H9 (cell line): ENCODE results near the gene TRPM3. TPM values are rescaled to one million over a fixed set of nuclear protein-coding genes. Genes with fewer than 3 reads are reported as not detected.

ENCODE experiments used
- DNase-seq: peaks from one replicate; pipeline ENCODE4 v3.0.0-alpha.2; 2017
- H2AFZ ChIP-seq: one replicate; pipeline ENCODE4 v1.6.1; 2013; ENCODE audit warnings: mild to moderate bottlenecking, low read length, control low read depth, moderate library complexity
- H2AK5ac ChIP-seq: 2 replicates; pipeline ENCODE4 v1.6.1; 2013; ENCODE audit warnings: low read length, control low read depth, mixed read lengths; ENCODE audit not compliant: insufficient read length
- H2BK120ac ChIP-seq: one replicate; pipeline ENCODE4 v1.6.1; 2013; ENCODE audit warnings: low read depth, mild to moderate bottlenecking, low read length, control low read depth, inconsistent platforms; ENCODE audit not compliant: poor library complexity, severe bottlenecking
- H2BK12ac ChIP-seq: 2 replicates; pipeline ENCODE4 v1.6.1; 2013; ENCODE audit warnings: low read length, control low read depth, mixed read lengths, low read depth; ENCODE audit not compliant: insufficient read length
- H2BK15ac ChIP-seq: 2 replicates; pipeline ENCODE4 v1.6.1; 2013; ENCODE audit warnings: low read depth, low read length, control low read depth
- H2BK20ac ChIP-seq: one replicate; pipeline ENCODE4 v1.6.1; 2013; ENCODE audit warnings: low read depth, mild to moderate bottlenecking, low read length, control low read depth, inconsistent platforms; ENCODE audit not compliant: poor library complexity, severe bottlenecking
- H2BK5ac ChIP-seq: 2 replicates; pipeline ENCODE4 v1.6.1; 2013; ENCODE audit warnings: low read length, control low read depth, mixed read lengths; ENCODE audit not compliant: insufficient read length
- H3K14ac ChIP-seq: 2 replicates; pipeline ENCODE4 v1.6.1; 2013; ENCODE audit warnings: low read length, control low read depth; ENCODE audit not compliant: insufficient read depth
- H3K18ac ChIP-seq: 2 replicates; pipeline ENCODE4 v1.6.1; 2013; ENCODE audit warnings: low read depth, mild to moderate bottlenecking, mixed read lengths, low read length, control low read depth; ENCODE audit not compliant: insufficient read length
- H3K23ac ChIP-seq: 2 replicates; pipeline ENCODE4 v1.6.1; 2013; ENCODE audit warnings: low read length, control low read depth, mixed read lengths, low read depth; ENCODE audit not compliant: insufficient read length
- H3K23me2 ChIP-seq: 2 replicates; pipeline ENCODE4 v1.6.1; 2013; ENCODE audit warnings: low read depth, mild to moderate bottlenecking, mixed read lengths, low read length, control low read depth; ENCODE audit not compliant: insufficient read length, poor library complexity, severe bottlenecking
- H3K27ac ChIP-seq: 2 replicates; pipeline ENCODE4 v1.5.1; 2013; ENCODE audit warnings: low read length, control low read depth, mixed read lengths, low read depth; ENCODE audit not compliant: insufficient read length
- H3K27me3 ChIP-seq: 2 replicates; pipeline ENCODE4 v1.6.1; 2013; ENCODE audit warnings: low read length, control low read depth, inconsistent platforms; ENCODE audit not compliant: insufficient read depth
- H3K4ac ChIP-seq: 2 replicates; pipeline ENCODE4 v1.6.1; 2013; ENCODE audit warnings: low read depth, mild to moderate bottlenecking, control low read depth, inconsistent platforms, low read length, moderate library complexity
- H3K4me1 ChIP-seq: 2 replicates; pipeline ENCODE4 v1.6.1; 2013; ENCODE audit warnings: low read length, control low read depth, inconsistent platforms; ENCODE audit not compliant: insufficient read depth
- H3K4me2 ChIP-seq: 2 replicates; pipeline ENCODE4 v1.6.1; 2013; ENCODE audit warnings: low read length, control low read depth, mixed read lengths; ENCODE audit not compliant: insufficient read length, insufficient read depth
- H3K56ac ChIP-seq: 2 replicates; pipeline ENCODE4 v1.6.1; 2013; ENCODE audit warnings: low read depth, mild to moderate bottlenecking, mixed read lengths, low read length, control low read depth; ENCODE audit not compliant: insufficient read length
- H3K79me1 ChIP-seq: 2 replicates; pipeline ENCODE4 v1.6.1; 2013; ENCODE audit warnings: low read depth, mild to moderate bottlenecking, moderate library complexity, low read length, control low read depth, inconsistent platforms; ENCODE audit not compliant: insufficient read depth, poor library complexity, severe bottlenecking
- H3K79me2 ChIP-seq: 2 replicates; pipeline ENCODE4 v1.6.1; 2013; ENCODE audit warnings: low read length, control low read depth, inconsistent platforms; ENCODE audit not compliant: insufficient read depth
- H3K9ac ChIP-seq: 2 replicates; pipeline ENCODE4 v1.6.1; 2013; ENCODE audit warnings: low read length, control low read depth, mixed read lengths; ENCODE audit not compliant: insufficient read length; ENCODE audit errors: extremely low read depth
- H3K9me3 ChIP-seq: one replicate; pipeline ENCODE4 v1.6.1; 2013; ENCODE audit warnings: low read depth, low read length, inconsistent platforms; ENCODE audit not compliant: control insufficient read depth
- H3T11ph ChIP-seq: one replicate; pipeline ENCODE4 v1.6.1; 2013; ENCODE audit warnings: mild to moderate bottlenecking, low read length, control low read depth, inconsistent platforms
- H4K20me1 ChIP-seq: one replicate; pipeline ENCODE4 v1.6.1; 2013; ENCODE audit not compliant: control insufficient read depth, insufficient read length, insufficient read depth
- H4K5ac ChIP-seq: 2 replicates; pipeline ENCODE4 v1.6.1; 2013; ENCODE audit warnings: low read depth, mild to moderate bottlenecking, mixed read lengths, low read length, control low read depth; ENCODE audit not compliant: insufficient read length
- H4K8ac ChIP-seq: replicated peaks from 2 replicates; pipeline ENCODE4 v1.6.1; 2013; ENCODE audit warnings: low read length, control low read depth, mixed read lengths, low read depth; ENCODE audit not compliant: insufficient read length
- H4K91ac ChIP-seq: 2 replicates; pipeline ENCODE4 v1.6.1; 2013; ENCODE audit warnings: low read depth, mild to moderate bottlenecking, moderate library complexity, mixed read lengths, low read length, control low read depth; ENCODE audit not compliant: insufficient read length
- H3K27ac Mint-ChIP-seq, 3 experiments: 2 replicates in 2 of 3; 3 replicates in 1 of 3; pipeline ENCODE4 v1.8.0; 2020 to 2021; ENCODE audit warnings: mixed read lengths in 3 of 3, mild to moderate bottlenecking in 1 of 3, moderate library complexity in 1 of 3
- H3K27me3 Mint-ChIP-seq: 2 replicates; pipeline ENCODE4 v1.8.0; 2021; ENCODE audit warnings: low read depth, mild to moderate bottlenecking, moderate library complexity, mixed read lengths
- H3K36me3 Mint-ChIP-seq, 3 experiments: 2 replicates in 2 of 3; 3 replicates in 1 of 3; pipeline ENCODE4 v1.8.0; 2020 to 2021; ENCODE audit warnings: low read depth in 3 of 3, mixed read lengths in 3 of 3; ENCODE audit not compliant: insufficient read depth in 1 of 3
- H3K4me1 Mint-ChIP-seq, 2 experiments: 2 replicates each; pipeline ENCODE4 v1.8.0; 2020; ENCODE audit warnings: mixed read lengths in 2 of 2
- H3K4me3 Mint-ChIP-seq, 2 experiments: 2 replicates in 1 of 2; 3 replicates in 1 of 2; pipeline ENCODE4 v1.8.0; 2020 to 2021; ENCODE audit warnings: mild to moderate bottlenecking in 2 of 2, mixed read lengths in 2 of 2, moderate library complexity in 1 of 2
- H3K9me3 Mint-ChIP-seq, 2 experiments: 2 replicates in 1 of 2; 3 replicates in 1 of 2; pipeline ENCODE4 v1.8.0; 2020; ENCODE audit warnings: mild to moderate bottlenecking in 2 of 2, mixed read lengths in 2 of 2, moderate library complexity in 1 of 2
- CTCF ChIP-seq: fragments of 200-600 bp; sonication (generic); conservative IDR thresholded peaks from 3 replicates; pipeline ENCODE4 v1.8.0; 2021; ENCODE audit warnings: antibody characterized with exemption, mild to moderate bottlenecking
- WGBS: extraction: QIAGEN DNeasy Blood & Tissue Kit; methylation state at CpG from one replicate; pipeline ENCODE4 v1.1.7; 2013; ENCODE audit warnings: missing lambda C conversion rate, low lambda C conversion rate, mixed read lengths; ENCODE audit not compliant: insufficient read length; ENCODE audit errors: extremely low coverage; 5-methylcytosine and 5-hydroxymethylcytosine counted together
- total RNA-seq: library from RNA; stranded (reverse); gene quantifications from 2 replicates; pipeline ENCODE4 v1.2.1, GENCODE V29; 2021

The TRPM3 gene
- total RNA-seq, 1 experiment from 2014 or later = 10.3 TPM

GRCh38 chr9:70677055-70677735, 444.2 kb downstream of the TRPM3 start:
- no peak overlapping the region for H4K91ac ChIP-seq
- H3K79me2 ChIP-seq = no peaks in the 10 kb centered on the region
- no peak overlapping the region for H3K9ac ChIP-seq
- no peaks in the 10 kb centered on the region for H3K79me1 ChIP-seq
- H3K14ac ChIP-seq = no peak overlapping the region
- no peak overlapping the region for H3K4ac ChIP-seq
- no peak overlapping the region for H3T11ph ChIP-seq
- Mint-ChIP-seq H3K9me3 (no peaks in the 10 kb centered on the region), H3K36me3 (no peaks in the 10 kb centered on the region), H3K4me1 (no peaks in the 10 kb centered on the region), H3K27ac (no peak overlapping the region), H3K4me3 (no peak overlapping the region), H3K27me3 (no peaks in the 10 kb centered on the region)
- H4K5ac ChIP-seq = no peak overlapping the region
- H3K9me3 ChIP-seq = no peaks in the 10 kb centered on the region
- no peak for DNase-seq
- no peak for TF ChIP-seq CTCF
- H3K23me2 ChIP-seq = no peaks in the 10 kb centered on the region
- no peaks in the 10 kb centered on the region for H3K27me3 ChIP-seq
- H3K4me1 ChIP-seq = no peaks in the 10 kb centered on the region
- H2BK15ac ChIP-seq = no peak overlapping the region
- H2AK5ac ChIP-seq = no peak overlapping the region
- WGBS = no CpG with 5 or more reads among the region's 5 CpGs
- H3K56ac ChIP-seq = no peak overlapping the region
- no peak overlapping the region for H3K4me2 ChIP-seq
- no peak overlapping the region for H3K23ac ChIP-seq
- H4K8ac ChIP-seq = no peak overlapping the region
- H2BK5ac ChIP-seq = no peak overlapping the region
- H4K20me1 ChIP-seq = no peaks in the 10 kb centered on the region
- H2AFZ ChIP-seq = no peak overlapping the region
- no peak overlapping the region for H3K18ac ChIP-seq
- no peak overlapping the region for H3K27ac ChIP-seq
- no peak overlapping the region for H2BK120ac ChIP-seq
- H2BK20ac ChIP-seq = no peak overlapping the region
- no peak overlapping the region for H2BK12ac ChIP-seq
